Tibial nerve (tissue), 4 donors: ENCODE data around the gene LY86. TPM values are rescaled to one million over a fixed set of nuclear protein-coding genes. Genes with fewer than 3 reads are reported as not detected.

Experiments used
- DNase-seq, 2 donors: peaks; one replicate each; pipeline ENCODE4 v3.0.0-alpha.2; 2019; ENCODE audit warnings: low spot score in 2 of 2
- H3K27ac ChIP-seq, 4 donors: fragments of 200-600 bp; sonication (generic) in 3 of 4; one replicate each; pipeline ENCODE4 v1.5.1; 2017 to 2019; ENCODE audit warnings: mild to moderate bottlenecking in 1 of 4
- H3K27me3 ChIP-seq, 2 donors: fragments of 200-600 bp; sonication (generic) in 1 of 2; one replicate each; pipeline versions ENCODE4 v1.5.1 to v1.6.0; 2017 to 2019
- H3K36me3 ChIP-seq, 3 donors: fragments of 200-600 bp; sonication (generic); one replicate each; pipeline ENCODE4 v1.5.1; 2018 to 2019
- H3K4me1 ChIP-seq, 4 donors: fragments of 200-600 bp; sonication (generic) in 3 of 4; one replicate each; pipeline ENCODE4 v1.5.1; 2017 to 2019
- H3K4me3 ChIP-seq, 4 donors: fragments of 200-600 bp; sonication (generic) in 3 of 4; one replicate each; pipeline ENCODE4 v1.5.1; 2017 to 2019; ENCODE audit warnings: mild to moderate bottlenecking in 1 of 4, moderate library complexity in 1 of 4
- H3K9me3 ChIP-seq, 4 donors: fragments of 200-600 bp; sonication (generic) in 3 of 4; one replicate each; pipeline ENCODE4 v1.5.1; 2017 to 2019
- EP300 ChIP-seq, 2 donors: sonication (generic); formaldehyde crosslinking; IDR thresholded peaks; one replicate each; pipeline ENCODE4 v1.6.1; 2017; ENCODE audit warnings: antibody characterized with exemption in 2 of 2, mild to moderate bottlenecking in 1 of 2
- POLR2A ChIP-seq, 2 donors: fragments of 450-650 bp; IDR thresholded peaks; one replicate each; pipeline ENCODE4 v1.6.1; 2017; ENCODE audit warnings: antibody characterized with exemption in 2 of 2, mild to moderate bottlenecking in 2 of 2, moderate library complexity in 2 of 2
- WGBS, 2 donors: methylation state at CpG; one replicate each; pipeline ENCODE4 v1.1.5; 2018; 5-methylcytosine and 5-hydroxymethylcytosine counted together
- total RNA-seq, 4 donors: library from RNA; depleted of rRNA; stranded (reverse); fragments of >200 nt; gene quantifications; one replicate each; pipeline ENCODE4 v1.1.0, GENCODE V29; 2016
- TF ChIP-seq, protein P1 (sequence below), 5 experiments: fragments of 200-600 bp in 3 of 5; fragments of 450-650 bp in 2 of 5; sonication (generic) in 3 of 5; IDR thresholded peaks; one replicate each; pipeline ENCODE4 v1.5.1; 2016 to 2019; ENCODE audit warnings: antibody characterized with exemption in 5 of 5, mild to moderate bottlenecking in 3 of 5, moderate library complexity in 2 of 5

The LY86 gene
- total RNA-seq, 4 donors from 2014 or later, result 0.60 to 8.3 (median 4.5) TPM

- no peak for DNase-seq
- WGBS, 2 donors, result 81 to 84% methylated on average over 5 of the region's 5 CpGs
- Histone ChIP-seq H3K4me1 (peaks cover 0 to 12% (median 0%) of the 10 kb centered on the region in 4 donors), H3K4me3 (no peak overlapping the region), H3K36me3 (no peaks in the 10 kb centered on the region), H3K9me3 (no peaks in the 10 kb centered on the region), H3K27ac (no peak overlapping the region), H3K27me3 (no peaks in the 10 kb centered on the region)
- TF ChIP-seq EP300 (IDR thresholded peaks at IDR 0.05) (no peak), POLR2A (IDR thresholded peaks at IDR 0.05) (no peak)
- TF ChIP-seq, protein P1, sequence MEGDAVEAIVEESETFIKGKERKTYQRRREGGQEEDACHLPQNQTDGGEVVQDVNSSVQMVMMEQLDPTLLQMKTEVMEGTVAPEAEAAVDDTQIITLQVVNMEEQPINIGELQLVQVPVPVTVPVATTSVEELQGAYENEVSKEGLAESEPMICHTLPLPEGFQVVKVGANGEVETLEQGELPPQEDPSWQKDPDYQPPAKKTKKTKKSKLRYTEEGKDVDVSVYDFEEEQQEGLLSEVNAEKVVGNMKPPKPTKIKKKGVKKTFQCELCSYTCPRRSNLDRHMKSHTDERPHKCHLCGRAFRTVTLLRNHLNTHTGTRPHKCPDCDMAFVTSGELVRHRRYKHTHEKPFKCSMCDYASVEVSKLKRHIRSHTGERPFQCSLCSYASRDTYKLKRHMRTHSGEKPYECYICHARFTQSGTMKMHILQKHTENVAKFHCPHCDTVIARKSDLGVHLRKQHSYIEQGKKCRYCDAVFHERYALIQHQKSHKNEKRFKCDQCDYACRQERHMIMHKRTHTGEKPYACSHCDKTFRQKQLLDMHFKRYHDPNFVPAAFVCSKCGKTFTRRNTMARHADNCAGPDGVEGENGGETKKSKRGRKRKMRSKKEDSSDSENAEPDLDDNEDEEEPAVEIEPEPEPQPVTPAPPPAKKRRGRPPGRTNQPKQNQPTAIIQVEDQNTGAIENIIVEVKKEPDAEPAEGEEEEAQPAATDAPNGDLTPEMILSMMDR (IDR thresholded peaks at IDR 0.05), result no peak
These were observed 64.4 kb downstream of the LY86 start for GRCh38 chr6:6652932-6653331.

DNA sequence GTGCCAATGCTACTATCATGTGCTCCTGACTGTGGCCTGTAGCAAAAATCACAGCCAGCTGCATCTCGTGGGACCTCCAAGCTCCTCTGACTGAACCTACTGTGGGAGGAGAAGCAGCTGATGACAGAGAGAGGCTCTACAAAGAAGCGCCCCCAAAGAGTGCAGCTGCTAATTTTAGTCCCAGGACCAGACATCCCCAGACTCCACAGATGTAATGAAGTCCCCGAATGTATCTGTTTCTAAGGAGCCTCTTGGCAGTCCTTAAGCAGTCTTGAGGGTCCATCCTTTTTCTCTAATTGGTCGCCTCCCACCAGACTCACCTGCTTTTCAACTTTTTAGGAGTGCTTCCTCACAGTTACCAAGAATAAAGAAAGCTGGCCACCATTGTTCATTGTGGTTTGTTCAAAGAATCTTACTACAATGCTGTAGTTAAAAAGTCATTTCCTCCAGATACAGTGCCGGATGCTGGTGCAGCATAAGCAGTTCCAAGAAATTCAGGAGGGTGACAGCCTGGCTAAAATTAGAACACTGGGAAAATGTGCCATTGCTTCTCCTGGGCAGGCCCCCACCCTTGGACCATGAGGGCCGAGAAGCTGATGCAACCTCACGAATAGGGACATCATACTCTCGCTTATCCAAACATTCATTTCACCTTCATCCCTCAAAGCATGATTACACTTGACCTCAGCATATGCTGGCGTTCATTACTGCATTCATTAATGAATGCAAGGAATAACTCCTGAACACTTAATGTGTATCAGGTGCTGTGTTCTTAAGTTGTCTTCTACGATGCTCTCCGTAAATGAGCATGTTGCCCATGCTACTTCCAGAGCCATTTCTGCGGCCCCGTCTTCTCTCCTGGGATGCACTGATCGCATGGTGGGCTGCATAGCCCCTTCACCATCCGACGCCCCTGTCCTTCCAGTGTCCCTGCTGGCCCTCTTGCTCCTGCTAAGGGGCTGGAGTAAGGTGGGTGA is 66.4 kb downstream of the LY86 start:
- no peaks in the 10 kb centered on the region for H3K27me3 ChIP-seq
- H3K36me3 ChIP-seq, result no peaks in the 10 kb centered on the region
- no peaks in the 10 kb centered on the region for H3K9me3 ChIP-seq
- no peak overlapping the region for H3K27ac ChIP-seq
- 67 to 68% methylated on average over 16 of the region's 16 CpGs for WGBS, 2 donors
- H3K4me1 ChIP-seq, result peaks cover 0 to 12% (median 2%) of the 10 kb centered on the region in 4 donors
- DNase-seq, result no peak
- TF ChIP-seq EP300 (IDR thresholded peaks at IDR 0.05) (peak in 1 of 2 donors; percentile 54), POLR2A (IDR thresholded peaks at IDR 0.05) (no peak)
- TF ChIP-seq, protein P1 (IDR thresholded peaks at IDR 0.05), result no peak
- no peak overlapping the region for H3K4me3 ChIP-seq

GRCh38 chr6:6655805-6656251 is 67.3 kb downstream of the LY86 start:
- 79 to 80% methylated on average over 9 of the region's 9 CpGs for WGBS, 2 donors
- H3K4me1 ChIP-seq, result peaks cover 0 to 12% (median 2%) of the 10 kb centered on the region in 4 donors
- no peak for DNase-seq
- H3K9me3 ChIP-seq, result no peaks in the 10 kb centered on the region
- H3K4me3 ChIP-seq, result no peak overlapping the region
- no peak overlapping the region for H3K27ac ChIP-seq
- no peaks in the 10 kb centered on the region for H3K27me3 ChIP-seq
- H3K36me3 ChIP-seq, result no peaks in the 10 kb centered on the region
- TF ChIP-seq, protein P1 (IDR thresholded peaks at IDR 0.05), result no peak
- TF ChIP-seq POLR2A (IDR thresholded peaks at IDR 0.05) (no peak), EP300 (IDR thresholded peaks at IDR 0.05) (no peak)

- H3K27ac ChIP-seq, result no peak overlapping the region
- H3K4me3 ChIP-seq, result no peak overlapping the region
- TF ChIP-seq EP300 (IDR thresholded peaks at IDR 0.05) (no peak), POLR2A (IDR thresholded peaks at IDR 0.05) (no peak)
- TF ChIP-seq, protein P1 (IDR thresholded peaks at IDR 0.05), result no peak
- H3K27me3 ChIP-seq, result no peaks in the 10 kb centered on the region
- no peaks in the 10 kb centered on the region for H3K36me3 ChIP-seq
- H3K4me1 ChIP-seq, result peaks cover 0 to 15% (median 2%) of the 10 kb centered on the region in 4 donors
- H3K9me3 ChIP-seq, result no peaks in the 10 kb centered on the region
- WGBS, 2 donors, result 34 to 41% methylated on average over 3 of the region's 3 CpGs
- DNase-seq, result no peak
These were observed 67.8 kb downstream of the LY86 start for GRCh38 chr6:6656287-6656686.
